OCI-LY7 (cell line): Measurements from ENCODE around the gene TADA1. TPM values are rescaled to one million over a fixed set of nuclear protein-coding genes. Genes with fewer than 3 reads are reported as not detected.
"Not testable (repeated sequence)": the region's sequence is repeated elsewhere in the genome, so short reads cannot be mapped to it uniquely, and the experiment has no call there.

Source experiments
- BruUV-seq: library from RNA; stranded (reverse); fragments of 400-500 nt; replicated peaks from 2 replicates; lab custom pipeline; 2021; lab: Mats Ljungman, UMichigan
- CTCF ChIA-PET: fragments of 300-600 bp; sonication (Branson Sonifier 250); formaldehyde crosslinking; loops from one replicate; lab custom pipeline; 2022; ENCODE audit warnings: antibody characterized with exemption; ENCODE audit not compliant: unreplicated experiment; lab: Charles Lee
- POLR2A ChIA-PET: fragments of 300-600 bp; sonication (Branson Sonifier 250); formaldehyde crosslinking; loops from one replicate; lab custom pipeline; 2022; ENCODE audit warnings: antibody characterized with exemption; lab: Charles Lee
- DNase-seq: peaks from one replicate; pipeline ENCODE4 v3.0.0-alpha.2; 2015; ENCODE audit warnings: low spot score
- H2AFZ ChIP-seq: fragments of 200-600 bp; sonication (generic), shearing (Covaris generic); 2 replicates; pipeline ENCODE4 v1.6.1; 2014; ENCODE audit warnings: mild to moderate bottlenecking, antibody characterized with exemption, low read length, moderate library complexity
- H3K27ac ChIP-seq: fragments of 200-600 bp; sonication (generic); 2 replicates; pipeline ENCODE4 v1.5.1; 2014; ENCODE audit warnings: mixed run types, low read depth, mild to moderate bottlenecking, moderate library complexity, low read length, inconsistent platforms; ENCODE audit not compliant: poor library complexity, severe bottlenecking
- H3K36me3 ChIP-seq: fragments of 200-600 bp; sonication (generic); 2 replicates; pipeline ENCODE4 v1.6.1; 2014; ENCODE audit warnings: mild to moderate bottlenecking, antibody characterized with exemption, low read length, moderate library complexity, mixed read lengths; ENCODE audit not compliant: insufficient read depth
- H3K4me1 ChIP-seq: fragments of 200-600 bp; sonication (generic); 2 replicates; pipeline ENCODE4 v1.5.1; 2014; ENCODE audit warnings: mild to moderate bottlenecking, low read length; ENCODE audit not compliant: insufficient read depth, poor library complexity, severe bottlenecking
- H3K4me2 ChIP-seq: fragments of 200-600 bp; sonication (generic); 2 replicates; pipeline ENCODE4 v1.6.1; 2014; ENCODE audit warnings: mild to moderate bottlenecking, low read length
- H3K4me3 ChIP-seq: fragments of 200-600 bp; sonication (generic); 2 replicates; pipeline ENCODE4 v1.5.1; 2014; ENCODE audit warnings: mild to moderate bottlenecking, low read depth, low read length; ENCODE audit not compliant: poor library complexity, severe bottlenecking
- H3K79me2 ChIP-seq: fragments of 200-600 bp; sonication (generic); 2 replicates; pipeline ENCODE4 v1.6.1; 2016; ENCODE audit warnings: low read depth, mild to moderate bottlenecking, low read length, moderate library complexity, mixed read lengths; ENCODE audit not compliant: insufficient read depth
- H3K9me2 ChIP-seq: fragments of 200-600 bp; sonication (generic); 2 replicates; pipeline ENCODE4 v1.6.1; 2016; ENCODE audit warnings: mild to moderate bottlenecking, low read length, mixed read lengths; ENCODE audit not compliant: insufficient read depth
- H3K9me3 ChIP-seq: fragments of 200-600 bp; sonication (generic); 2 replicates; pipeline ENCODE4 v1.6.1; 2014; ENCODE audit warnings: mild to moderate bottlenecking, mixed run types, low read length, mixed read lengths
- H4K20me1 ChIP-seq: fragments of 200-600 bp; sonication (generic); 2 replicates; pipeline ENCODE4 v1.6.1; 2014; ENCODE audit warnings: mild to moderate bottlenecking, antibody characterized with exemption, low read length, moderate library complexity, mixed read lengths; ENCODE audit not compliant: insufficient read depth
- CTCF ChIP-seq: fragments of 200-600 bp; sonication (generic); conservative IDR thresholded peaks from 2 replicates; pipeline ENCODE4 v1.5.1; 2014; ENCODE audit warnings: mild to moderate bottlenecking, antibody characterized with exemption, low read length, moderate library complexity, mixed read lengths
- EZH2phosphoT487 ChIP-seq: fragments of 200-600 bp; sonication (generic); IDR thresholded peaks from 2 replicates; pipeline ENCODE4 v1.6.1; 2018; ENCODE audit warnings: low read depth, borderline replicate concordance, mild to moderate bottlenecking, mixed run types, antibody characterized with exemption, low read length, moderate library complexity, mixed read lengths
- intact Hi-C: fragments of 100-400 bp; cut with micrococcal nuclease; formaldehyde crosslinking; loops from one replicate; pipeline ENCODE4 v1.10.0; 2022; ENCODE audit not compliant: unreplicated experiment
- total RNA-seq, 2 experiments: library from RNA; depleted of rRNA in 1 of 2; stranded (reverse); fragments of >200 nt in 1 of 2; shearing (Covaris generic) in 1 of 2; gene quantifications; 2 replicates each; pipeline ENCODE4 v1.2.3, GENCODE V29; 2014 to 2022

TADA1 gene
- total RNA-seq, 2 experiments from 2014 or later: 16.4 to 16.9 TPM

GRCh38 chr1:166884040-166884642 lies 8.1 kb upstream of the TADA1 start:
- H3K9me2 ChIP-seq: no peaks in the 10 kb centered on the region
- no peak overlapping the region for H3K4me2 ChIP-seq
- no peak overlapping the region for H2AFZ ChIP-seq
- TF ChIP-seq CTCF (peak; percentile 65), EZH2phosphoT487 (no peak)
- no peaks in the 10 kb centered on the region for H3K4me1 ChIP-seq
- POLR2A ChIA-PET: interaction anchor here (0.6 kb wide), 1 partner anchor 157 kb away, joined by 4 read pairs; no protein-coding TSS in a partner anchor
- no peak for DNase-seq
- H3K27ac ChIP-seq: no peak overlapping the region
- no peaks in the 10 kb centered on the region for H3K9me3 ChIP-seq
- no TSS peak for BruUV-seq
- H3K79me2 ChIP-seq: no peaks in the 10 kb centered on the region
- H3K36me3 ChIP-seq: no peaks in the 10 kb centered on the region
- no peaks in the 10 kb centered on the region for H4K20me1 ChIP-seq
- intact Hi-C loops: no loop called here
- no peak overlapping the region for H3K4me3 ChIP-seq
- CTCF ChIA-PET: no interaction called here

GRCh38 chr1:166882893-166883292 lies 6.8 kb upstream of the TADA1 start:
- TF ChIP-seq EZH2phosphoT487: no peak
- intact Hi-C loops: no loop called here
- BruUV-seq: no TSS peak

GRCh38 chr1:166878173-166878917 lies 2.3 kb upstream of the TADA1 start:
- CTCF ChIA-PET, H4K20me1 ChIP-seq, H3K4me2 ChIP-seq, H3K9me2 ChIP-seq, DNase-seq, H3K36me3 ChIP-seq, H3K4me3 ChIP-seq, intact Hi-C loops, H2AFZ ChIP-seq, H3K27ac ChIP-seq, H3K9me3 ChIP-seq, BruUV-seq: not testable (repeated sequence)
- Histone ChIP-seq H3K79me2 (peaks cover 23% of the 10 kb centered on the region), H3K4me1 (peaks cover 17% of the 10 kb centered on the region)
- POLR2A ChIA-PET: interaction anchor here (0.7 to 1.1 kb wide), 2 partner anchors 31 to 169 kb away, joined by 3 to 4 read pairs; no protein-coding TSS in a partner anchor

More at GRCh38 chr1:166882893-166883292, 6.8 kb upstream of the TADA1 start:
- Histone ChIP-seq H2AFZ (no peak overlapping the region), H3K9me3 (no peaks in the 10 kb centered on the region), H4K20me1 (no peaks in the 10 kb centered on the region), H3K27ac (no peak overlapping the region), H3K36me3 (no peaks in the 10 kb centered on the region), H3K4me1 (no peaks in the 10 kb centered on the region), H3K4me3 (no peak overlapping the region), H3K79me2 (no peaks in the 10 kb centered on the region), H3K4me2 (no peak overlapping the region), H3K9me2 (no peaks in the 10 kb centered on the region)
- no peak for DNase-seq
- POLR2A ChIA-PET: interaction anchor here (1.0 to 1.3 kb wide), 2 partner anchors 9 to 11 kb away, joined by 3 read pairs; no protein-coding TSS in a partner anchor
- CTCF ChIA-PET: no interaction called here
